SKM-1 (cell line): ENCODE measurements around the gene IL33.

Experiments
- DNase-seq: peaks from one replicate; lab custom pipeline; 2025; ENCODE audit not compliant: unreplicated experiment; lab: John Stamatoyannopoulos, UW

IL33 gene

DNA sequence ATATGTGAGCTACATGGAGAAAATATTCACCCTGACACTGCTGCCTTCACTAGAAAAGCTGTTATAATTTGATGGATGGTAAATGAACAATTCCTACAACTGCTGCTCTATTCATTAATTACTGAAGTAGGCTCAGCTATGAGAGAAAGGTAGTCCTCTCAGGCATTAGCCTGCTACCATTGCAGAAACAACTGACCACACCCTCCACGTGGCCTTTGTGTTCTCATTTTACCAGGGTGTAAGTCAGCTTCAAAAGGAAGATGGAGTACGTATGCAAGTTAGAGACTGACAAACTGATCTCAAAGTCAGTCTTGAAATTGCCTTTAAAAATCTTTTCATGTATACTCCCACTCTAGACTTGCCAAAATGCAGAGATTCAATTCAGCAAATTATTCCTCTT, 86.3 kb downstream of the IL33 start:
- no peak for DNase-seq

DNA sequence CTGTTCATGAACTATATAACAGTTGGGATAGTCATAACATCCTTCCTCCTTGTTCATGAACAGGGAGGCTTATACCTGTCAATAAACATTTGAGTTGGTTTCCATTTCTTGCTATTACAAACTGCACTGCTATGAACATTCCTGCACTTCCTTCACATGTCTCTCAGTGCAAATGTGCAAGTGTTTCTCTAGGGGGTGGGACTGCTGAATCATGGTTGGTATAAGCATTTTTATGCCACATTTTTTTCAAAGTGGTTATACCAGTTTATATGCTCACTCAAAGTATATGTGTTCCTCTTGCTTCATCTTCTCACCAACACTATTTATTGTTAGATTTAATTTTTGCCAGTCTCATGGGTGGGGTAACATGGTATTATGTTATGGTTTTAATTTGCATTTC, 86.8 kb downstream of the IL33 start:
- no peak for DNase-seq

DNA sequence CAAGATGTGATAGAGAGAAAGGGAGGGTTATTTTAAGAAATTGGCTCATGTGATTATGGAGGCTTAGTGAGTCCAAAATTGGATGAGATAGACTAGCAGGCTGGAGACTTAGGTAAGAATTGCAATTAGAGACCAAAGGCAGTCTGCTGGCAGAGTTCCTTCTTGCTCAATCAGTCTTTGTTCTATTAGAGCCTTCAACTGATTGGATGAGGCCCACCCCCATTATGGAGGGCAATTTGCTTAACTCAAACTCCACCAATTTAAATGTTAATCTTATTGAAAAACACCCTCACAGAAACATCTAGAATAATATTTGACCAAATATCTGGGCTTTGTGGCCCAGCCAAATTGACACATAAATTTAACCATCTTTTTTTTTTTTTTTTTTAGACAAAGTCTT, 88.6 kb downstream of the IL33 start:
- DNase-seq, result no peak

DNA sequence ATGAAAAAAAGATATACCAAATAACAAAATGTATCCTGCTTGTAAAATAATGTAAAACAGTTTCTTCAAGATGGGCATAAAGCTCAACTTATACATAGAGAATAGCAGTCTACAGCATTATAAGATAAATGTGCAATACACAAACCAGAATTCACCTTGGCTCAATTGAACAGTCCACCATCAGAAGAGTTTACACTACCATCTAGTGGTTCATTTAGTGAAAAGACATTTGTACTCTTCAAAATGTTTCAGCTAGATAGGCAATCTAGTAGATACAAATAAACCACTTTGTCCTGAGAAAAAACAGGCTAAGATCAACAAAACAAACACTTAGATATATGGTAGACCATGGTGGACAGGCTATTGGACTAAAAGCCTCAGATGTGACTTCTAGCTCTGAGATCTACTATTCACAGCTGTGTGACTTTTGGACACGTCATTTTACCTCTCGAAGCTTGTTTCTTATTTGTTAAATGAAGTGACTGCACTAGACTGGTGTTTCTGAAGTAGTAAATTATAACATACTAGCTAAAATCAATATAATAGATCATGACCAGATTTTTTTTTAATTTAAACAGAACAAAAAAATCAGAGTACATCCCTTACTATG, 90.5 kb downstream of the IL33 start:
- peak; percentile 49 for DNase-seq
